K562 (cell line): Measurements from ENCODE around the gene OXSR1. TPM values are rescaled to one million over a fixed set of nuclear protein-coding genes. Genes with fewer than 3 reads are reported as not detected.
A peak's percentile ranks its signal among the peaks of the same experiment; 100 is the strongest.

Experiments
- BRD9 ChIP-seq: fragments of 450-650 bp; IDR thresholded peaks from 2 replicates; pipeline ENCODE4 v1.6.1; 2018; ENCODE audit warnings: low read depth; ENCODE audit not compliant: partially characterized antibody
- BRF2 ChIP-seq: IDR thresholded peaks from 3 replicates; pipeline ENCODE4 v1.6.1; 2011; ENCODE audit warnings: borderline replicate concordance, mild to moderate bottlenecking; ENCODE audit not compliant: insufficient read length, insufficient read depth
- CREM ChIP-seq: IDR thresholded peaks from 2 replicates; pipeline ENCODE4 v1.6.1; 2014; ENCODE audit warnings: antibody characterized with exemption, low read depth
- FOXJ3 ChIP-seq: sonication (generic); formaldehyde crosslinking; IDR thresholded peaks from 2 replicates; pipeline ENCODE4 v1.4.0; 2020; ENCODE audit warnings: mild to moderate bottlenecking, missing genetic modification reagents
- FOXM1 ChIP-seq, 2 experiments: fragments of 450-650 bp in 1 of 2; sonication (generic) in 1 of 2; formaldehyde crosslinking in 1 of 2; IDR thresholded peaks; 2 replicates each; pipeline versions ENCODE4 v1.6.1 to v1.9.0; 2017 to 2022; ENCODE audit warnings: low read depth in 2 of 2, mild to moderate bottlenecking in 2 of 2, missing genetic modification reagents in 1 of 2, moderate library complexity in 1 of 2
- GABPA ChIP-seq: fragments of 200-800 bp; sonication (Bioruptor generic); conservative IDR thresholded peaks from 2 replicates; pipeline ENCODE4 v1.6.1; 2016; ENCODE audit warnings: low read depth, missing genetic modification characterization, missing compliant biosample characterization
- HCFC1 ChIP-seq: IDR thresholded peaks from 2 replicates; pipeline ENCODE4 v1.6.1; 2012; ENCODE audit warnings: low read depth, low read length, improper control_type of control experiment
- HDAC1 ChIP-seq, 2 experiments: fragments of 450-650 bp; IDR thresholded peaks; 2 replicates each; pipeline ENCODE4 v1.6.1; 2016 to 2017; ENCODE audit warnings: inconsistent platforms in 1 of 2, mild to moderate bottlenecking in 1 of 2, moderate library complexity in 1 of 2
- KLF16 ChIP-seq: IDR thresholded peaks from 2 replicates; pipeline ENCODE4 v1.6.1; 2016; ENCODE audit warnings: antibody characterized with exemption
- LCOR ChIP-seq: sonication (generic); formaldehyde crosslinking; IDR thresholded peaks from 2 replicates; pipeline ENCODE4 v1.8.0; 2022; ENCODE audit warnings: mild to moderate bottlenecking, missing genetic modification reagents
- MCM7 ChIP-seq, 2 experiments: fragments of 450-650 bp; IDR thresholded peaks; 2 replicates each; pipeline ENCODE4 v1.6.1; 2016 to 2018
- MTA2 ChIP-seq: fragments of 450-650 bp; IDR thresholded peaks from 2 replicates; pipeline ENCODE4 v1.6.1; 2016; ENCODE audit warnings: low read depth
- OTX1 ChIP-seq: fragments of 450-650 bp; formaldehyde crosslinking; IDR thresholded peaks from 2 replicates; pipeline ENCODE4 v1.4.0; 2022; ENCODE audit warnings: mild to moderate bottlenecking
- PCBP1 ChIP-seq: fragments of 200-400 bp; formaldehyde crosslinking; IDR thresholded peaks from 2 replicates; pipeline ENCODE4 v1.6.1; 2018; ENCODE audit warnings: mild to moderate bottlenecking, low read depth, low read length; ENCODE audit not compliant: poor library complexity, severe bottlenecking
- RBM14 ChIP-seq: fragments of 200-400 bp; formaldehyde crosslinking; IDR thresholded peaks from 2 replicates; pipeline ENCODE4 v1.6.1; 2018; ENCODE audit warnings: low read depth, mild to moderate bottlenecking, low read length, moderate library complexity, borderline replicate concordance; ENCODE audit not compliant: insufficient read depth
- SP1 ChIP-seq: sonication (generic); formaldehyde crosslinking; IDR thresholded peaks from 2 replicates; pipeline ENCODE4 v1.8.1; 2022; ENCODE audit warnings: mild to moderate bottlenecking, missing genetic modification reagents
- SREBF2 ChIP-seq: sonication (generic); formaldehyde crosslinking; IDR thresholded peaks from 2 replicates; pipeline ENCODE4 v1.4.0; 2020; ENCODE audit warnings: mild to moderate bottlenecking, missing genetic modification reagents
- STAT5A ChIP-seq: IDR thresholded peaks from 2 replicates; pipeline ENCODE4 v1.6.1; 2012; ENCODE audit warnings: low read length, inconsistent platforms, borderline replicate concordance
- SUPT5H ChIP-seq: fragments of 450-650 bp; IDR thresholded peaks from 2 replicates; pipeline ENCODE4 v1.6.1; 2016
- U2AF2 ChIP-seq: fragments of 200-400 bp; formaldehyde crosslinking; optimal IDR thresholded peaks from 2 replicates; pipeline ENCODE3; 2017; ENCODE audit warnings: low read depth, mild to moderate bottlenecking, low read length
- ZNF239 ChIP-seq: fragments of 250-450 bp; sonication (Bioruptor Pico); IDR thresholded peaks from 2 replicates; pipeline ENCODE4 v1.4.0; 2020; ENCODE audit warnings: mild to moderate bottlenecking
- polyA plus RNA-seq, 8 experiments: library from polyadenylated mRNA; depleted of rRNA in 4 of 8; stranded (reverse) in 5 of 8; unstranded in 3 of 8; fragments of >200 nt; fragmentation: Nextera tagmentation in 2 of 8; fragmentation: Illumina TruSeq in 1 of 8; extraction: Ambion mirVana in 2 of 8; extraction: Trizol in 1 of 8; gene quantifications; 2 replicates each; pipeline versions ENCODE4 v1.2.1 to v1.2.3, GENCODE V29; 2011 to 2014; ENCODE audit warnings: inconsistent platforms in 1 of 8, missing spikeins in 1 of 8
- total RNA-seq, 7 experiments: library from RNA; depleted of rRNA in 6 of 7; stranded (reverse); fragments of >200 nt in 6 of 7; fragmentation: Illumina TruSeq in 2 of 7; extraction: Trizol in 2 of 7; gene quantifications; 2 replicates each; pipeline versions ENCODE4 v1.2.1 to v1.2.3, GENCODE V29; 2011 to 2021; ENCODE audit warnings: low replicate concordance in 1 of 7
- TF ChIP-seq, protein P1 (sequence below): fragments of 250-450 bp; sonication (Bioruptor Pico); IDR thresholded peaks from 2 replicates; pipeline ENCODE4 v1.5.0; 2021; ENCODE audit warnings: mild to moderate bottlenecking, borderline replicate concordance
- TF ChIP-seq, protein P2 (sequence below): sonication (generic); formaldehyde crosslinking; IDR thresholded peaks from 2 replicates; pipeline ENCODE4 v1.8.0; 2022; ENCODE audit warnings: mild to moderate bottlenecking, missing genetic modification reagents
- TF ChIP-seq, protein P3 (sequence below): sonication (generic); formaldehyde crosslinking; IDR thresholded peaks from 2 replicates; pipeline ENCODE4 v1.8.0; 2022; ENCODE audit warnings: missing genetic modification reagents, mild to moderate bottlenecking, borderline replicate concordance

The OXSR1 gene
- total and polyA plus RNA-seq, 9 of the 15 experiments (the other 6 are each of a cell fraction or from before 2014, with no cell fraction given), result 15.7 to 87.6 (median 48.7) TPM

DNA sequence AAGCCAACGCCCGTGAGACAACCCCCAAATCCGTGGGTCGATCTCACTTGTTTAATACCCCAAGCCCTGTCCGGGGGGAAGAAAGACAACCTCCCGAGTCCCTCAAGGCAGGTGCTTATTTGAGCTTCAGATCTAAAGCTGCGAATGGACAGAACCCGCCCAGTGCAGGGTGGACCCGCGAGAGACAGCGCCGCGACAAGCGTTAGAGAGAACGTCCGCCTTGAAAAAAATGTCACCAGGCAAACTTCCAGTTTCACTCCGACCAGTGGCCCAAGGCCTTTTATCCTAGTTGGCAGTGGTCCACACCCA is 740 bp upstream of the OXSR1 start (continued):
- no peak for TF ChIP-seq U2AF2
- peak; percentile 44 for TF ChIP-seq SUPT5H
- TF ChIP-seq, protein P1, sequence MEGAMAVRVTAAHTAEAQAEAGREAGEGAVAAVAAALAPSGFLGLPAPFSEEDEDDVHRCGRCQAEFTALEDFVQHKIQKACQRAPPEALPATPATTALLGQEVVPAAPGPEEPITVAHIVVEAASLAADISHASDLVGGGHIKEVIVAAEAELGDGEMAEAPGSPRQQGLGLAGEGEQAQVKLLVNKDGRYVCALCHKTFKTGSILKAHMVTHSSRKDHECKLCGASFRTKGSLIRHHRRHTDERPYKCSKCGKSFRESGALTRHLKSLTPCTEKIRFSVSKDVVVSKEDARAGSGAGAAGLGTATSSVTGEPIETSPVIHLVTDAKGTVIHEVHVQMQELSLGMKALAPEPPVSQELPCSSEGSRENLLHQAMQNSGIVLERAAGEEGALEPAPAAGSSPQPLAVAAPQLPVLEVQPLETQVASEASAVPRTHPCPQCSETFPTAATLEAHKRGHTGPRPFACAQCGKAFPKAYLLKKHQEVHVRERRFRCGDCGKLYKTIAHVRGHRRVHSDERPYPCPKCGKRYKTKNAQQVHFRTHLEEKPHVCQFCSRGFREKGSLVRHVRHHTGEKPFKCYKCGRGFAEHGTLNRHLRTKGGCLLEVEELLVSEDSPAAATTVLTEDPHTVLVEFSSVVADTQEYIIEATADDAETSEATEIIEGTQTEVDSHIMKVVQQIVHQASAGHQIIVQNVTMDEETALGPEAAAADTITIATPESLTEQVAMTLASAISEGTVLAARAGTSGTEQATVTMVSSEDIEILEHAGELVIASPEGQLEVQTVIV (CRISPR knock-in tag), result no peak
- TF ChIP-seq FOXJ3 (CRISPR knock-in tag), result no peak
- no peak for TF ChIP-seq SP1
- no peak for TF ChIP-seq LCOR (CRISPR knock-in tag)
- no peak for TF ChIP-seq GABPA (tag)
- TF ChIP-seq ZNF239, result no peak
- TF ChIP-seq HDAC1 (IDR thresholded peaks at IDR 0.05), result peak in 1 of 2 experiments; percentile 36; a peak in 1 of 4 replicates
- no peak for TF ChIP-seq SREBF2 (CRISPR knock-in tag)
- TF ChIP-seq, protein P2, sequence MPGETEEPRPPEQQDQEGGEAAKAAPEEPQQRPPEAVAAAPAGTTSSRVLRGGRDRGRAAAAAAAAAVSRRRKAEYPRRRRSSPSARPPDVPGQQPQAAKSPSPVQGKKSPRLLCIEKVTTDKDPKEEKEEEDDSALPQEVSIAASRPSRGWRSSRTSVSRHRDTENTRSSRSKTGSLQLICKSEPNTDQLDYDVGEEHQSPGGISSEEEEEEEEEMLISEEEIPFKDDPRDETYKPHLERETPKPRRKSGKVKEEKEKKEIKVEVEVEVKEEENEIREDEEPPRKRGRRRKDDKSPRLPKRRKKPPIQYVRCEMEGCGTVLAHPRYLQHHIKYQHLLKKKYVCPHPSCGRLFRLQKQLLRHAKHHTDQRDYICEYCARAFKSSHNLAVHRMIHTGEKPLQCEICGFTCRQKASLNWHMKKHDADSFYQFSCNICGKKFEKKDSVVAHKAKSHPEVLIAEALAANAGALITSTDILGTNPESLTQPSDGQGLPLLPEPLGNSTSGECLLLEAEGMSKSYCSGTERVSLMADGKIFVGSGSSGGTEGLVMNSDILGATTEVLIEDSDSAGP (CRISPR knock-in tag), result no peak
- no peak for TF ChIP-seq STAT5A
- no peak; the same call in 1 of the 2 replicates for TF ChIP-seq FOXM1 (IDR thresholded peaks at IDR 0.05; ENCODE audit: low read depth)
- no peak for TF ChIP-seq FOXM1 (CRISPR knock-in tag; IDR thresholded peaks at IDR 0.05; ENCODE audit: low read depth)
- TF ChIP-seq, protein P3, sequence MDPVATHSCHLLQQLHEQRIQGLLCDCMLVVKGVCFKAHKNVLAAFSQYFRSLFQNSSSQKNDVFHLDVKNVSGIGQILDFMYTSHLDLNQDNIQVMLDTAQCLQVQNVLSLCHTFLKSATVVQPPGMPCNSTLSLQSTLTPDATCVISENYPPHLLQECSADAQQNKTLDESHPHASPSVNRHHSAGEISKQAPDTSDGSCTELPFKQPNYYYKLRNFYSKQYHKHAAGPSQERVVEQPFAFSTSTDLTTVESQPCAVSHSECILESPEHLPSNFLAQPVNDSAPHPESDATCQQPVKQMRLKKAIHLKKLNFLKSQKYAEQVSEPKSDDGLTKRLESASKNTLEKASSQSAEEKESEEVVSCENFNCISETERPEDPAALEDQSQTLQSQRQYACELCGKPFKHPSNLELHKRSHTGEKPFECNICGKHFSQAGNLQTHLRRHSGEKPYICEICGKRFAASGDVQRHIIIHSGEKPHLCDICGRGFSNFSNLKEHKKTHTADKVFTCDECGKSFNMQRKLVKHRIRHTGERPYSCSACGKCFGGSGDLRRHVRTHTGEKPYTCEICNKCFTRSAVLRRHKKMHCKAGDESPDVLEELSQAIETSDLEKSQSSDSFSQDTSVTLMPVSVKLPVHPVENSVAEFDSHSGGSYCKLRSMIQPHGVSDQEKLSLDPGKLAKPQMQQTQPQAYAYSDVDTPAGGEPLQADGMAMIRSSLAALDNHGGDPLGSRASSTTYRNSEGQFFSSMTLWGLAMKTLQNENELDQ, result 0 out of 2 replicates have a peak, but pooled peaks have one; percentile 77
- TF ChIP-seq RBM14, result no peak
- no peak for TF ChIP-seq PCBP1
- TF ChIP-seq BRD9, result peak; percentile 57
- TF ChIP-seq MTA2, result peak; percentile 5; the same call in 1 of the 2 replicates
- TF ChIP-seq MCM7 (IDR thresholded peaks at IDR 0.05), result no peak
- no peak for TF ChIP-seq HCFC1
- TF ChIP-seq OTX1, result no peak
- no peak for TF ChIP-seq BRF2
- TF ChIP-seq KLF16, result 0 out of 2 replicates have a peak, but pooled peaks have one; percentile 7
- TF ChIP-seq CREM, result no peak
